Activated CD4-positive, alpha-beta T cell treated with anti-CD3 and anti-CD28 coated beads, Interleukin-2, amount 50 U/mL, for 24 hours (primary cell): ENCODE measurements around the gene SP2.
"Not testable (repeated sequence)": the region's sequence is repeated elsewhere in the genome, so short reads cannot be mapped to it uniquely, and the experiment has no call there.

Source experiments
- DNase-seq, 2 donors: peaks; one replicate each; pipeline ENCODE4 v3.0.0-alpha.2; 2020; ENCODE audit warnings: low read depth in 1 of 2, low spot score in 1 of 2

SP2 gene

DNA sequence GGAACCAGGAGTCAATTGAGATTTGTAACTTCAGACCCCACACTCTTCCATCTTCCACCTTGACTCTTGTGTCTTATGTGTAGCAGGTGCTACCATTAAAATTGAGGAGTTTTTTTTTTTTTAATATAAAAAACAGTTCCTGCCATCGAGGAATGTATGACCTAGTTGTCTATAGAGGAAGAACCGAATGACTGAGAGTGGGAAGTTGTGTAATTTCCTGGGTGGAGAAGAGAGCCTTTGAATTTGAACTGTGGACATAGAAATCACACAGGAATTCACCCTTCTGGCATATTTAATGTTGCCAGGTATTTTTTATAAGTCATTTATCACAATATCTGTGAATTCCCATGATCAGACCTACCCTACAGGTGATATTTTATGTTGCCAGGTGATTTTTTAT lies 22.0 kb downstream of the SP2 start:
- DNase-seq, result no peak

DNA sequence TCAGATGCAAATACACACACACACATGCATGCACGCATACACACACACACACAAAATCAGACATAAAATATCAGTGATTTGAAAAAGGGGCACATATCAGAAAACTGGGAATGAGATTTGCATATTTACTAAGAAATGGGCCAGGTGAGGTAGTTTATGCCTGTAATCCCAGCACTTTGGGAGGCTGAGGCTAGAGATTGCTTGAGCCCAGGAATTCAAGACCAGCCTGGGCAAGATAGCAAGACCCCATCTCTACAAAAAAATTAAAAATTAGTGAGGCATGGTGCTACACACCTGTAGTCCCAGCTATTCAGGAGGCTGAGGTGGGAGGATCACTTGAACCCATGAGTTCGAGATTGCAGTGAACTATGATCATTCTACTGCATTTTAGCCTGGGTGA lies 23.0 kb downstream of the SP2 start:
- DNase-seq, result no peak

DNA sequence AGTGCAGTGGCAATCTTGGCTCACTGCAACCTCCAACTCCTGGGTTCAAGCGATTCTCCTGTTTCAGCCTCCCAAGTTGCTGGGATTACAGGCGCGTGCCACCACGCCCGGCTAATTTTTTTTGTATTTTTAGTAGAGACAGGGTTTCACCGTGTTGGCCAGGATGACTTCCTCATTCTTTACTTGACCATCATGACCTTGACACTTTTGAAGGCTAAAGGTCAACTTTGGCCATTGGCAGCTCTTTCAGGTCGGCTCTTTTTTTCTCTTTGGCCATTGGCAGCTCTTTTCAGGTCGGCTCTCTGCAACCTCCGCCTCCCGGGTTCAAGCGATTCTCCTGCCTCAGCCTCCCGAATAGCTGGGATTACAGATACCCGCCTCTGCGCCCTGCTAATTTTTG lies 23.9 kb downstream of the SP2 start:
- DNase-seq, result not testable (repeated sequence)

DNA sequence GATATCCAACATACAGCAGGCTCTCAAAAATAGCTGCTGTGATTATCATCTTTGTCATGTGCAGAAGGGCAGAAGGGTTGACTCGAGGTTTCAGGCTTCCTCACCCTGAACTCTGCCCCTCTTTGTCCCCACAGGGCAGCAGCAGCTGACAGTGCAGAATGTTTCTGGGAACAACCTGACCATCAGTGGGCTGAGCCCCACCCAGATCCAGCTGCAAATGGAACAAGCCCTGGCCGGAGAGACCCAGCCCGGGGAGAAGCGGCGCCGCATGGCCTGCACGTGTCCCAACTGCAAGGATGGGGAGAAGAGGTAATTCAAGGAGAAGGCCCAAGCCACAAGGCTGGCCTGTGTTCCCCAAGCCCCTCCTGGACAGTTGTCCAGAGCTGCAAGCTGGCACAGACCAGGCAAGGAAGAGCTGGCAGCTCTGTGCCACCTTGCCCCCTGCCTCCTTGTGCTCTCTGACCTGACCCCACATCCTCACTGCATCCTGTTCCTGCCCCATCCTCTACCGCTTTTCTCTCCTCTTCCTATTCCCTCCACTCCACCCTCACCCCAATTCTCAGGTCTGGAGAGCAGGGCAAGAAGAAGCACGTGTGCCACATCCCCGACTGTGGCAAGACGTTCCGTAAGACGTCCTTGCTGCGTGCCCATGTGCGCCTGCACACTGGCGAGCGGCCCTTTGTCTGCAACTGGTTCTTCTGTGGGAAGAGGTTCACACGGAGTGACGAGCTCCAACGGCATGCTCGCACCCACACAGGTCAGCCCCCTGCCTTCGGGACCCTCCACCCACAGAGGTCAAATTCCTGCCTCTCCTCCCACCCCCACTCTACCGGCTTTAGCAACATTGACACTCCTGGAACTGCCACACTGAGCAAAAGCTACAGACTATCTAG lies 29.0 kb downstream of the SP2 start:
- DNase-seq, result no peak

DNA sequence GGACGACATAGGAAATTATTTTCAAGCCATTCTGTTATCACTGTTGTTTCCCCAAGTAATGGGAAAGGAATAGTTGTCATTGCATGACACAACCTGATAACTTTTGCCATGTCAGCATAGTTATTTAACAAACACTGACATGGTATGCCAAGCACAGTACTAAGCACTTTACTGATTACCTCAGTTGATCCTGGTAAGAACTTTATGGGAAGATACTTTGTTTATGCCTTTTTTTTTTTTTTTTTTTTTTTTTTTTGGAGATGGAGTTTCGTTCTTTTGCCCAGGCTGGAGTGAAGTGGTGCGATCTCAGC lies 29.6 kb downstream of the SP2 start:
- no peak for DNase-seq

DNA sequence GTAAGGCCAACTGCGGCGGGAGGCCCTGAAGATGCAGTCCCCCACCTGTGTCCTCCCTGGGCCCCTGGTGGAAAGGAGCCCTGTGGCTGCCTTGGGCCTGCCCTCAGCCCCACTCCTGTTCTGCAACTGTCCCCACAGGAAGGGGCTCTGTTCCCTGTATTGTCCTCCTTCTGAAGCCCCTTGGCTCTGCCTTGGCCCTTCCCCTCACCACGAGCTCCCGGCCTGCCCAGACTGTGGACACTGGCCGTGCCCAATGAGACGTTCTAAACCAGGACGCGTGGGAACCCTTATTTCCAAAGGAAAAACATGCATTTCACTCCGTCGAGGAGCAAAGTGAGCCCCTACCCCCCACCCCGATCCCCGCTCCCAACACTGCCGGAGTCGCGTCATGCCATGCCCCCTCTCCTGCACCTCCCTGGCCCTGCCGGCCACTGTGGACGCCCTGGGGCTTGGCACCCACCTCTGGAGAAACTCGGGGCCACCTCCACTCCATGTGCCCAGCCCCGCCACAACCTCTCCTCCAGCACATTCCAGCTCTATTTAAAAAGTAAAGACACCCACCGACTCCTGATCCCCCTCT lies 31.9 kb downstream of the SP2 start:
- no peak for DNase-seq

DNA sequence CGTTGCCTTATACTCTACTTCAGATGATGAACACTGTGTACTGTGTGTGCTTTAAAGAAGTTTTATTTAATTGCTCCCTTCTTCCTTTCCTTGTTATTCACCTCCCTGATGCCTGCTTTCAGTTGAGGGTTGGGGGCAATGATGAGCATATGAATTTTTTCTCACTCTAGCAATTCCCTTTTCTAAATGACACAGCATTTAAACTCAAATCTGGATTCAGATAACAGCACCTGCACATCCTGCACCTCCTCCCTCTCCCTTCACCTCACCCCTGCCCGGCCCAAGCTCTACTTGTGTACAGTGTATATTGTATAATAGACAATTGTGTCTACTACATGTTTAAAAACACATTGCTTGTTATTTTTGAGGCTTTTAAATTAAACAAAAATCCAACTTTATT lies 32.4 kb downstream of the SP2 start:
- DNase-seq, result no peak

DNA sequence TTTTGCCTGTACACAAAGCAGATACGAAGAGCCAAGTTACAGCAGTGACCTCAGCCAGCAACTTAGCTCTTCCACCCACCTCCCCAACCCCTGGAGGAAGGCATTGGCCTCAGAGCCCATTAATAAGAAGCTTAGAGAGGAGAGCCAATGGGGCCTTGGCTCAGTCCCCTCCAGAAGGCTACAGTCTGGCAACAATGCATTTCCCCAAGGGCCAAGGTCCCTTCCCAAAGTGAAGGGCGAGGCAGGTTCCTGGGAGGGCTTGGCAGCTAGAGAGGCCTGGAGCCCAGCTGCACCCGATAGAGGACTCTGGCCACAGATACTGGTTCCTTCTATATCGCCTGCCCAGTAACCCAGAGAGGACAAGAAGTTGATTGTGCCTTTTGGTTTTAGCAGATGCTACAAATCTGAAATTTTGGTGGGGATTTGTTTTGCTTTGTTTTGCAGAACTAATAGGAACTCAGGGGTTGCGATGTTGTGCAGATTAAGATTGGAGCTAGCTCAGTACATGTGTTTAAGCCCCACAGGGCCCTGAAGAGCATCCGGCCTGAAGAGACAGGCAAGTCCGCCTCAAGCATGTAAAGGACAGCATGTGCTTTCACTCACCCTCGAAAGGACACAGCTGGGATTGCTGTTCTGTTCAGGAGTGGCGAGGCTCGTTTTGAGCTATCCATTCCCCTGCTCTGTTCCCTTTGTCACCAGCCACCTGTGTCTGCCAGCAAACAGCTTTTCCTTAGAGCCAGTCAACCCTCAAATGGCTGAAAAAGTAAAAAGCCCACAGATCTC lies 33.4 kb downstream of the SP2 start:
- no peak for DNase-seq

DNA sequence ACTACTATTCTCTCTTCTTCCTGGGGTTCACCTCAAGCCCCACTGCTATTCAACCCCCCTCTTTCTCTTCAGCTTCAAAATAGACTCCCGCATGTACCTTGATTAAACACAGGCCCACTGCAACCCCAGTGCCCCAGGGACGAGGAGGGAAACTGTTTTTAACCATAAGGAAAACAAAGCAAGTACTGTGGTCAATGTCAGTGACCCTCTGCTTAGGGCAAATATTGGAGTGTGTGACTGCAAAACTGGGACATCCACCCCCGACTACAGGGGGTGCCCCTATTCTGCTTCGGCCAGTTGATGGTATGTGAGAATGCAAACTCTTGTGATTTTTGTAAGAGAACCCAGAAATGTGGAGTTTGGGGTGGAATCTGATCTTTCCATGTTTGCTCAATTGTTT lies 35.8 kb downstream of the SP2 start:
- no peak for DNase-seq

DNA sequence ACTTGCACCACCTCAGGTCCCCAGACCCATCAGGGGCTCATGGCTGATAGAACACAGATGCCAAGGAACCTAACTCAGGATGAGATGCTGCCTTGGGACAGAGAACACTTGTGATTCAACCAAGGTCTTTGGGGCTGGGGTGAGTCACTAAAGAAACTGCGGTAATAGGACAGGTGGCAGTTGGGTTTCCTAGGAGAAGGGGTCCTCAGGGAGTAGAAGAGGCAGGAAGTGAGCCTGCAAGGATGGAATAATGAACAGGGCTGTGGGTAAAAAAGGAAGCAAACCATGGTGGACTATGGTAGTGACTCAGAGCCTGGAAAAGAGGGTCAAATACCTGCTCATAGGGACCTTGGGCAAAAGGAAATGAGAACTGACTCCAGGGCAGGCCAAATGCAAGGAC lies 38.8 kb downstream of the SP2 start:
- DNase-seq, result no peak

DNA sequence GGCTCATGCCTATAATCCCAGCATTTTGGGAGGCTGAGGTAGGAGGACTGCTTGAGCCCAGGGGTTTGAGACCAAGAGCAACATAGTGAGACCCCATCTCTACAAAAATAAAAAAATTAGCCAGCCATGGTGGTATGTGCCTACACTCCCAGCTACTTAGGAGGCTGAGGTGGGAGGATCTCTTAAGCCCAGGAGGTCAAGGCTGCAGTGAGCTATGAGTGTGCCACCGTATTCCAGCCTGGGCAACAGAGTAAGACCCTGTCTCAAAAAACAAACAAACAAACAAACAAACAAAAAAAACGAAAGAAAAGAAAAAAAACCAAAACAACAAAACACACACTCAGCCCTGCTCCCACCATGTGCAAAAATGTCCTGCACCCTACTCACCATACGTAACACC lies 39.4 kb downstream of the SP2 start:
- not testable (repeated sequence) for DNase-seq

DNA sequence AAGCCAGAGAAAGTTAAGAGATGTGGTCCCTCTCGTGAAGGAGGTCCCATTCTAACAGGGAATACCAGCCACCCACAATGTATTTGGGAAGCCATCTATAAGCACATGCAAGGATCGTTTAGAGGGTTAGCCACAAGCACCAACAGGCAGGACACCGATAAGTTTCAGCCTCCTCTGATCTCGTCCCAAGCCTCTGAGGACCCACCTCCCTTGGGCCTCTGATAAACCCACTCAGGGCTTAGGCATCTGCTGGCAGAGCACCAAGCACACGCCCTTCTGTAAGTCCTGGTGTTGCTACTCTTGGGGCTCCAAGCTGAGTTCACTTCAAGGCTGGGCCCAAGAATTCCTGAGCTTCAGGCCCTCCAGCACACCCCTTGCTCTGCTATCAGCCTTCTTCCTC lies 39.9 kb downstream of the SP2 start:
- no peak for DNase-seq

DNA sequence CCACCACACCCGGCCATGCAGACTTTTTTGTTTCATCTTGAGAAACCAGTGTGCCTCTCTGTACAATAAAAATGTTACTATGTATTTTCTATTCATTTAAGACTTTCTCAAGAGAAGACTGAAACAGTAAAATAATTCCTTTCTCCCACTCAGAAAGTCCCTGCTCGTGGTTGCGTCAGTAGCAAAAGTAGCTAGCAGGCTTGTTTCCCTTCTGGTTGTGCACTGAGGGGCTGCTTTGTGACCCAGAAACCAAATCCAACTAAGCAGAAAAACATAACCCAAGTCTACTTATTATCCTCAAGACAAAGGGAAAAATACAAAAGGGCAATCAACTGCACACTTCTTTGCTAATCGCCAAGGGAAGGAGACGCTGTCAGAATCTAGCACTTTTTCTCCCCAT lies 41.9 kb downstream of the SP2 start:
- no peak for DNase-seq

DNA sequence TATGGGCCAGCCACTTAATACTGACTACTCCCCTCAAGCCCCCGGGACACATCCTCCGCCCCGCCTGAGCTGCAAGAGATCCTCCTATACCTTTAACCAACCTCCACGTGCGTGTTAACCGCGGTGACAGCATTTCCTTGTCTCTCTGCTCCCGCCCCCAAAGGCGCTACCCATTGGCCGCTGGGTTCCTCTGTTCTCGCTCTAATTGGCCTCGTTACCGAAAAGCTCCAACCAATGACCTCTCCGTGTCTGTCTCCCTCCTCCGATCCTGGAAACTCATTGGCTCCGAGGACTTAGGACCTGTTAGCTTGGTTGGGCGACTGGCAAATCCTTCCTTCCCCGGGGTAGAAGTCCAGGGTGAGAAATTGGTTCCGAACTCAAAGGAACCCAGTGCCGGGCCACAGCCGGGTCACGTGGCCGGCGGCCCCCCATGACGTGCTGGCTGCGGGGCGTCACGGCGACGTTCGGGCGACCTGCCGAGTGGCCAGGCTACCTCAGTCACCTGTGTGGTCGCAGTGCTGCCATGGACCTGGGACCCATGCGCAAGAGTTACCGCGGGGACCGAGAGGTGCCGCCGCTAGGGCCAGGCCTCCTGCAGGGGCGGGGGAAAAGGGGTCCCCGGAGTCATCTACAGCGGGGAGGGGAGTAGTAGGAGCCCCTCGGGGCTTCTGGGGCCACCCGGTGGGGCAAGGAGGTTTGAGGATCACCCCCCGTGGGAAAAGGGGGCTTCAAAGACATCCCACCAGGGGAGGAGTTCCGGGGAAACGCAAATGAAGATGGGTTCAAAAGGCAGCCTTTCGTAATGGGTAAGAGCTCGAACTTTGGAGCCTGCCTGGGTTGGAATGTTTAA lies 45.4 kb downstream of the SP2 start, which contains the start of gene PNPO:
Gene PNPO (plus strand): TSS at position 326 of the 850 bp plus-strand sequence. CDS start 105 bp downstream, at position 431.
- DNase-seq, result peak; percentile 83 to 97

DNA sequence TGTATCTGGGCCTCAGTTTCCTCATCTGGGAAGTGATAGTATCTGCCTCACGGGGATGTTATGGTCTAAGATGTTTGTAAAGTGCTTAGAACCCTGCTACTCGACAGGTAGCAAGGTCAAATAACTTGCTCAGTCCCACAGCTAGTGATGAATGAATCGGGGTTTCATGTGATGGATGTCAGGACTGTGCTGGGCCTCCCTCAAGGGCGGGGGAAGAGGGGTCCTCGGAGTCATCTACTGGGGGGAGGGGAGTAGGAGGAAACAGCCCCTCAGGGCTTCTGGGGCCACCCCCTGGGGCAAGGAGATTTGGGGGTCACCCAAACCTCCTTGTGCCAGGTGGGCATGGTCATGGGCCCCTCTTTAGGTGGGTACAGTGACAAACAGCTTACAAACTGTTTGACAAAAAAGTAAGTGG lies 46.1 kb downstream of the SP2 start:
- DNase-seq, result no peak

DNA sequence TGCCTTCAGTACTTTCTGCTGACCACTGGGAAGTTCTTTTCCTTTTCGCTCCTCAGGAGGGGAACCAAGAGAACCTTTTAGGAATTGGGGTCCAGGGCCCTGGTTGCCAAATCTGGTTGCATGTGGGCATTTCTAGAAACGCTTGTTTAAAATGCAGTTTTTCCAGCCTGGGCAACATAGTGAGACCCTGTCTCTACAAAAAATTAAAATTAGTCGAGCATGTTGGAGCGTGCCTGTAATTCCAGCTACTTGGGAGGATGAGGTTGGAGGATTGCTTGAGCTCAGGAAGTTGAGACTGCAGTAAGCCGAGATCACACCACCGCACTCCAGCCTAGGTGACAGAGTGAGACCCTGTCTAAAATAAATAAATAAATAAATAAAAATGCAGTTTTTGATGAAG lies 46.5 kb downstream of the SP2 start:
- DNase-seq, result no peak

DNA sequence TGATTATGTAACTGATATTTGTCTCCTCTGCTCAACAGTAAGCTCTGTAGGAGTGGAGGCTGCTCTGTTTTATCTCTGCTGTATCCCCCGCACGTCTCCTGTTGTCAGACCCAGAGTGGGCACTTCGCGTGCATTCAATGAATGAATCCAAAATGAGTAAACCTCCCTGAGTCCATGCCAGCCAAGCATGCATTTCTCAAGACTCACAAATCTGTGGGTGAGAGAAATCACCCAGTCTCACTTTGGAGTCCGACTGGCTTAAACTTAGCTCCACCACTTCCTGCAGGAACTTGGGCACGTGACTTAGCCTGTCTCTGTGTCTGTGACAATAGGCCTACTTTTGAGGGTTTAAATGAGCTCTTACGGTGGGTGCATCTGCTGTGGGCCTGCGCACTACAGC lies 49.0 kb downstream of the SP2 start:
- DNase-seq, result no peak

DNA sequence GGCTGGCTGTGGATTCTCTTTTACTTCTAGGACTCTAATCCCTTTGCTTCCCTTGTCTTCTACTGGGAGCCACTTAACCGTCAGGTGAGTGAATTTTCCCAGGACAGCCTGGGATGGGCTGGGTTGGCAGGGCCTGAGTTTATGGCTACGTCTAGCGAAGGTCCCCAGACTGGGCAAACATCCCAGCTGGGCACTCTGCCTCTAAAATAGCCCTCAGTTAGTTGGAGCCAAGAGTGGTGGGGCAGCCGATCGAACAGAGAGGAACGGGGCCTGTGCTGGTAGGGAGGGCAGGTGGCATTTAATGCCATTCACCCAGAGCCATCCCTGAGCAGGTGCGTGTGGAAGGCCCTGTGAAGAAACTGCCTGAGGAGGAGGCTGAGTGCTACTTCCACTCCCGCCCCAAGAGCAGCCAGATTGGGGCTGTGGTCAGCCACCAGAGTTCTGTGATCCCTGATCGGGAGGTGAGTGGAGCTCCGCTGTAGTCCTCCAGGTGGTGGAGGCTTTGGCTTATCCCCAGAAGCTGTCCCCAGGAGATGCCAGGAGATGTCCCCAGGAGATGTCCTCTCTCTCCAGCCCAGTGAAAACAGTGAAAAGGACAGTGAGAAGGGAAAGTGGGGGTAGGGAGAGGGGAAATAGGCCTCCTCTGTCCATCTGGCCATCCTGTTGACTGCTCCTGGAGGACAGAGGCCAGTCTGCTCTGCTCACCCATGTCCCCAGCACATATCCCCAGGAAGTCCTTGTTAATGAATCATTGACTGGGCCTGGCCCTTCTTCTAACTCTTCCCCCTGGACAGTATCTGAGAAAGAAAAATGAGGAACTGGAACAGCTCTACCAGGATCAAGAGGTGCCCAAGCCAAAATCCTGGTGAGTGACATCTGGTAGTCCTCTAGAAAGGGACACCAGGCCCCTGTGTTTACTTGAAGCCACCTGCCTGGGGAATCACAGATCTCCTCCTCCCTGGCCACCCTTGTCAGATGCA lies 49.8 kb downstream of the SP2 start:
- DNase-seq, result no peak

DNA sequence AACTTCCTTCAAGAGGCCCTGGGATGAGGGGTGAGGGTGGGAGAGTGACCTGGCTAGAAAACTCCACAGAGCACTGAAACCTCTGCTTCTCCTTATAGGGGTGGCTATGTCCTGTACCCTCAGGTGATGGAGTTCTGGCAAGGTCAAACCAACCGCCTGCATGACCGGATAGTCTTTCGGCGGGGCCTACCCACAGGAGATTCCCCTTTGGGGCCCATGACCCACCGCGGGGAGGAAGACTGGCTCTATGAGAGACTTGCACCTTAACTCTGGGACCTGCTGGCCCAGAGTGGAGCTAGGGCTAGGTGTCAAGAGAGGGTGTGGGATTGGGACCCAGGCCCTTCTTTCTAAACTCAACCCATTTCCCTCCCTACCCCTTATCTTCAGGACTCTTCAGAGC lies 50.5 kb downstream of the SP2 start:
- DNase-seq, result no peak

DNA sequence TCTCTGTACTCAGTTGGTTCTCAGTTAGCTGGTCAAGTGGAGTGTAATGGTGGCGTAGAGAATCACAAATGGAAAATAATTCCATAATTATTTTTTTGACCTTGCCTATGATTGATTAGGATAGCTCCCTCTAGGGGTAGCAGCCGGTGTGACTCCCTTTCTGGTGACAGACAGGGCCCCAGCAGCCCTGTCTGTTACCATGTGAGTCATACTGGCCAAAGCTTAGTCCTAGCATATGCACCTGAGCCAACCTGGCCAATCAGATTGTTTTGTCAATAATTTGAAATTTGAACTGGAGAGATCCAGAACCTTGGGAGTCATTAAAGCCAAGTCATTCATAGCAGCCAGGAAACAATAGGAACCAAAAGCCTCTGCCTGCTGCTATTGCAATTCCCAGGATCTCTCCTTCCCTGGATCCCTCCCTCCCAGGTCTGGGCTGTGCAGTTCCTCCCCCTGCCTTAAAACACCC lies 50.9 kb downstream of the SP2 start:
- DNase-seq, result peak; percentile 53 to 70
